ENCODE results near the gene TMEM169.

Gene TMEM169

GRCh38 chr2:216148983-216149382, 67.3 kb downstream of the TMEM169 start:
- in situ Hi-C loops (cut with HindIII; ENCODE audit: low pct_ligation_motif_present, low pct_unique_long_range_greater_than_20kb, low sequenced_read_pairs), result no loop called here
- DNase-seq, result no peak

GRCh38 chr2:216149741-216150140, 68.0 kb downstream of the TMEM169 start:
- in situ Hi-C loops (cut with HindIII; ENCODE audit: low pct_ligation_motif_present, low pct_unique_long_range_greater_than_20kb, low sequenced_read_pairs), result no loop called here
- DNase-seq, result no peak

- DNase-seq, result peak; percentile 83
- in situ Hi-C loops (cut with HindIII; ENCODE audit: low pct_ligation_motif_present, low pct_unique_long_range_greater_than_20kb, low sequenced_read_pairs), result no loop called here
These were observed 69.8 kb downstream of the TMEM169 start for GRCh38 chr2:216151313-216152025.
